ENCODE data around the gene FOXD1. TPM values are rescaled to one million over a fixed set of nuclear protein-coding genes. Genes with fewer than 3 reads are reported as not detected.

The FOXD1 gene
- polyA plus RNA-seq, 1 of the 3 experiments (the other 2 are of a cell fraction): 73.9 TPM

- Histone ChIP-seq H3K9me2 (no peaks in the 10 kb centered on the region), H3K4me2 (peak overlapping the region; percentile 88), H3K79me2 (ENCODE audit: insufficient read depth) (peaks cover 87% of the 10 kb centered on the region), H3K27ac (ENCODE audit: low read depth in 2 of 2, low read length in 1 of 2) (peak overlapping the region; percentile 76 to 89), H3K36me3 (replicated peaks in 1 of 2; ENCODE audit: control insufficient read depth in 1 of 2, insufficient read depth in 2 of 2, low read length in 1 of 2) (peaks cover 21 to 34% of the 10 kb centered on the region in 2 experiments), H3F3A (replicated peaks; ENCODE audit: insufficient read depth) (peaks cover 55% of the 10 kb centered on the region), H3K9ac (peak overlapping the region; percentile 94), H3K27me3 (ENCODE audit: insufficient read depth) (no peaks in the 10 kb centered on the region), H3K4me3 (ENCODE audit: low read depth in 2 of 2, low read length in 1 of 2) (peak overlapping the region; percentile 69 to 80), H2AFZ (ENCODE audit: low read depth) (no peak overlapping the region), H4K20me1 (ENCODE audit: insufficient read depth) (peaks cover 17% of the 10 kb centered on the region), H3K9me3 (no peaks in the 10 kb centered on the region), H3K4me1 (ENCODE audit: control insufficient read depth in 1 of 2, insufficient read depth in 2 of 2, low read depth in 1 of 2, low read length in 1 of 2) (peaks cover 7 to 20% of the 10 kb centered on the region in 2 experiments)
- TF ChIP-seq MEF2A (IDR thresholded peaks at IDR 0.05; ENCODE audit: borderline replicate concordance, low read depth) (no peak), MXI1 (IDR thresholded peaks at IDR 0.05; ENCODE audit: low read depth, low read length) (no peak), CTCF (IDR thresholded peaks at IDR 0.05) (peak; percentile 42), EZH2phosphoT487 (IDR thresholded peaks at IDR 0.05; ENCODE audit: borderline replicate concordance, low read depth) (no peak), POLR2AphosphoS5 (IDR thresholded peaks at IDR 0.05; ENCODE audit: low read depth, low read length) (0 out of 2 replicates have a peak, but pooled peaks have one; percentile 6), FOSL2 (IDR thresholded peaks at IDR 0.05; ENCODE audit: borderline replicate concordance, low read depth) (no peak), JUND (IDR thresholded peaks at IDR 0.05) (0 out of 2 replicates have a peak, but pooled peaks have one; percentile 18), CHD2 (IDR thresholded peaks at IDR 0.05; ENCODE audit: low read length, partially characterized antibody) (no peak), GABPA (IDR thresholded peaks at IDR 0.05; ENCODE audit: low read depth) (no peak)
- TF ChIP-seq, protein P1, sequence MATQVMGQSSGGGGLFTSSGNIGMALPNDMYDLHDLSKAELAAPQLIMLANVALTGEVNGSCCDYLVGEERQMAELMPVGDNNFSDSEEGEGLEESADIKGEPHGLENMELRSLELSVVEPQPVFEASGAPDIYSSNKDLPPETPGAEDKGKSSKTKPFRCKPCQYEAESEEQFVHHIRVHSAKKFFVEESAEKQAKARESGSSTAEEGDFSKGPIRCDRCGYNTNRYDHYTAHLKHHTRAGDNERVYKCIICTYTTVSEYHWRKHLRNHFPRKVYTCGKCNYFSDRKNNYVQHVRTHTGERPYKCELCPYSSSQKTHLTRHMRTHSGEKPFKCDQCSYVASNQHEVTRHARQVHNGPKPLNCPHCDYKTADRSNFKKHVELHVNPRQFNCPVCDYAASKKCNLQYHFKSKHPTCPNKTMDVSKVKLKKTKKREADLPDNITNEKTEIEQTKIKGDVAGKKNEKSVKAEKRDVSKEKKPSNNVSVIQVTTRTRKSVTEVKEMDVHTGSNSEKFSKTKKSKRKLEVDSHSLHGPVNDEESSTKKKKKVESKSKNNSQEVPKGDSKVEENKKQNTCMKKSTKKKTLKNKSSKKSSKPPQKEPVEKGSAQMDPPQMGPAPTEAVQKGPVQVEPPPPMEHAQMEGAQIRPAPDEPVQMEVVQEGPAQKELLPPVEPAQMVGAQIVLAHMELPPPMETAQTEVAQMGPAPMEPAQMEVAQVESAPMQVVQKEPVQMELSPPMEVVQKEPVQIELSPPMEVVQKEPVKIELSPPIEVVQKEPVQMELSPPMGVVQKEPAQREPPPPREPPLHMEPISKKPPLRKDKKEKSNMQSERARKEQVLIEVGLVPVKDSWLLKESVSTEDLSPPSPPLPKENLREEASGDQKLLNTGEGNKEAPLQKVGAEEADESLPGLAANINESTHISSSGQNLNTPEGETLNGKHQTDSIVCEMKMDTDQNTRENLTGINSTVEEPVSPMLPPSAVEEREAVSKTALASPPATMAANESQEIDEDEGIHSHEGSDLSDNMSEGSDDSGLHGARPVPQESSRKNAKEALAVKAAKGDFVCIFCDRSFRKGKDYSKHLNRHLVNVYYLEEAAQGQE (IDR thresholded peaks at IDR 0.05; ENCODE audit: low read depth, low read length): no peak
- WGBS (ENCODE audit: low lambda C conversion rate): 39% methylated on average over 40 of the region's 43 CpGs
- ChIA-PET POLR2A (no interaction called here), CTCF (interaction anchor here (0.6 to 5.2 kb wide), 7 partner anchors 9 to 1909 kb away, joined by 3 to 46 read pairs (median 7); no protein-coding TSS in a partner anchor)
- peak; percentile 33 for DNase-seq
Measured at GRCh38 chr5:73444499-73445438, 3.8 kb downstream of the FOXD1 start.

Data from SK-N-SH (cell line).